ENCODE measurements around the gene SLC2A1.

DNA sequence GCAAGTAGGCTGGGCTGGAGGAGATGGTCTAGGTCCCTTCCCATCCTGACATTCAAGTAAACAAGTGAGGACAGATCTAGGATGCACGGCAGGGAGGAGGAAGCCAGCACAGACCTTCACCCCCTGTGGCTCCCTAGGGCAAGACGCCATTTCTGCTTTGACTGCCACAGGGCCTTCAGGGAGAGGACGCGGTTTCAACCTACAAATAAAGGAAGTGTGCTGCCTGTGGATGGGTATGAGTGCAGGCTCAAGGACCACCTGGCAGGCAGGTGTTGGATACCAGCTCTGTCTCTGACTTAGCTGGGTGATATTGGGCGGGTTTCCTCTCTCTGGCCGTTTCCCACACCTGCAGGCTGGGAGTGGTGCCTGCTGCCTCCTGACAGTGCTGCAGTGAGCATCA lies 16.2 kb downstream of the SLC2A1 start:
- TF ChIP-seq, protein P1, sequence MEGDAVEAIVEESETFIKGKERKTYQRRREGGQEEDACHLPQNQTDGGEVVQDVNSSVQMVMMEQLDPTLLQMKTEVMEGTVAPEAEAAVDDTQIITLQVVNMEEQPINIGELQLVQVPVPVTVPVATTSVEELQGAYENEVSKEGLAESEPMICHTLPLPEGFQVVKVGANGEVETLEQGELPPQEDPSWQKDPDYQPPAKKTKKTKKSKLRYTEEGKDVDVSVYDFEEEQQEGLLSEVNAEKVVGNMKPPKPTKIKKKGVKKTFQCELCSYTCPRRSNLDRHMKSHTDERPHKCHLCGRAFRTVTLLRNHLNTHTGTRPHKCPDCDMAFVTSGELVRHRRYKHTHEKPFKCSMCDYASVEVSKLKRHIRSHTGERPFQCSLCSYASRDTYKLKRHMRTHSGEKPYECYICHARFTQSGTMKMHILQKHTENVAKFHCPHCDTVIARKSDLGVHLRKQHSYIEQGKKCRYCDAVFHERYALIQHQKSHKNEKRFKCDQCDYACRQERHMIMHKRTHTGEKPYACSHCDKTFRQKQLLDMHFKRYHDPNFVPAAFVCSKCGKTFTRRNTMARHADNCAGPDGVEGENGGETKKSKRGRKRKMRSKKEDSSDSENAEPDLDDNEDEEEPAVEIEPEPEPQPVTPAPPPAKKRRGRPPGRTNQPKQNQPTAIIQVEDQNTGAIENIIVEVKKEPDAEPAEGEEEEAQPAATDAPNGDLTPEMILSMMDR (IDR thresholded peaks at IDR 0.05 in 8 of 11, conservative IDR thresholded peaks at IDR 0.05 in 3 of 11), result no peak
- TF ChIP-seq POLR2A (IDR thresholded peaks at IDR 0.05) (no peak), POLR2AphosphoS5 (IDR thresholded peaks at IDR 0.05) (peak in 2 of 3 donors; percentile 50 to 63)
